HG03575 (cell line): ENCODE measurements around the gene POU2F2.
"Not testable (repeated sequence)": the region's sequence is repeated elsewhere in the genome, so short reads cannot be mapped to it uniquely, and the experiment has no call there.

Experiments used
- ATAC-seq: cut with Tn5 transposase; IDR thresholded peaks from one replicate; pipeline ENCODE4 v1.9.1; 2021; ENCODE audit not compliant: unreplicated experiment, insufficient number of reproducible peaks, low FRiP score; ENCODE audit errors: extremely low read depth

Gene POU2F2

DNA sequence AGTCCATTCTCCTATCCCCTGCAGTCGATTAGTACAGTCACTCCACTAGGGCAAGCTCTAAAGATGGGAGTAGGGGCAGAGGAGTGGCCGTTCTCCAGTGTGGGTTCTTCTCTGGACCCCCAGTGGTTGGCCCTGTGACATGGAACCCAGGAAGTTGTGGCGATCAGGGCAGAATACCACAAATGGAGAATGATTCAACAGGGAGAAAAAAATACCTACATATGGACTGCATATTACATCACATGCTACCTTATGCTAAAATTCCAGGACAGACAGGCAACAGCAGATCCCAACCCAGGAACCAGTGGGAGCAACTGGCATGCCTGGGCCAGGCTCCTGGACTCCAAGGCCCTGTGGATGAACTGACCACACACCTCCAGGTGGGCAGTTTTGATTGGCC lies 20.4 kb downstream of the POU2F2 start:
- ATAC-seq, result no peak

DNA sequence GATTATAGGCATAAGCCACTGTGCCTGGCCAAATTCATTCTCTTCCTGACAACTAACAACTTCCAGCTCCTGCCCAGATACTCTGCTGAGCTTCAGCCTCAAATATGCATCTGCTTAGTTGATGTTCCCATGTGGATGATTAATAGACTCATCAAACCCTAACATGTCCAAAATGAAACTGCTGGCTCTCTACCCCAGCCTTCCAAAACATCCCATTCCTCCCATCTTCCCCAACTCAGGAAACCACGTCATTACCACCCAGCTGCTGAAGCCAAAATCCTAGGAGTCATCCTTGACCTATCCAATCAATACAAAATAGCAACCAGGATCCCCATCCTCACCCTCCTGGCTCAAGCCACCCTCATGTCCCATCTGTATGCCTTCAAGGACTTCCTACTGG lies 20.9 kb downstream of the POU2F2 start:
- ATAC-seq, result no peak

DNA sequence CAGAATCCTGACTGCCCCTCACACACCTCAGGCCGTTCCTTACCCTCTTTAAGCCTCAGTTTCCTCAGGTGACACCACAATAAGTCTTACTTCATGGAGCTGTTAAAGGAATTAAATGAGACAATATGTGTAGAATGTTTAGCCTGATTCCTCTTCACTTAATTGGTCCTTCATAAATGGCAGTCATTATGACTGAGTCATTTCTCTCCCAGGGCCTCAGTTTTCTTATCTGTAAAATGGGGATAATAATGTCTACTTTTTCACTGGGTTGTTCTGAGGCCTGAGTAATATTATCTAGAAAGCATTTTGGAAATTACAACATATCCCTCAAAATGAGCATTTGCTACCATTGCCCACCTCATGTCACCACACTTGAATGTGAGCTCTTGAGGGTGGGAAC lies 21.6 kb downstream of the POU2F2 start:
- no peak for ATAC-seq

DNA sequence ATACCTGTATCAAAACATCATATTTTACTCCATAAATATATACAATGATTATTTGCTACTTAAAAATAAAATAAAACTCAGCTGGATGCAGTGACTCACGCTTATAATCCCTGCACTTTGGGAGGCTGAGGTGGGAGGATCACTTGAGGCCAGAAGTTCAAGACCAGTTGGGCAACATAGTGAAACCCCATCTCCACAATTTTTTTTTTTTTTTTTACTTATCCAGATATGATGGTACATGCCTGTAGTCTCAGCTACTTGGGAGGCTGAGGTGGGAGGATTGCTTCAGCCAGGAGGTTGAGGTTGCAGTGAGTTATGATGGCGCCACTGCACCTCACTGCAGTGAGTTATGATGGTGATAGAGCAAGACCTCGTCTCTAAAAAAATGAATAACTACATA lies 22.4 kb downstream of the POU2F2 start:
- ATAC-seq, result no peak

DNA sequence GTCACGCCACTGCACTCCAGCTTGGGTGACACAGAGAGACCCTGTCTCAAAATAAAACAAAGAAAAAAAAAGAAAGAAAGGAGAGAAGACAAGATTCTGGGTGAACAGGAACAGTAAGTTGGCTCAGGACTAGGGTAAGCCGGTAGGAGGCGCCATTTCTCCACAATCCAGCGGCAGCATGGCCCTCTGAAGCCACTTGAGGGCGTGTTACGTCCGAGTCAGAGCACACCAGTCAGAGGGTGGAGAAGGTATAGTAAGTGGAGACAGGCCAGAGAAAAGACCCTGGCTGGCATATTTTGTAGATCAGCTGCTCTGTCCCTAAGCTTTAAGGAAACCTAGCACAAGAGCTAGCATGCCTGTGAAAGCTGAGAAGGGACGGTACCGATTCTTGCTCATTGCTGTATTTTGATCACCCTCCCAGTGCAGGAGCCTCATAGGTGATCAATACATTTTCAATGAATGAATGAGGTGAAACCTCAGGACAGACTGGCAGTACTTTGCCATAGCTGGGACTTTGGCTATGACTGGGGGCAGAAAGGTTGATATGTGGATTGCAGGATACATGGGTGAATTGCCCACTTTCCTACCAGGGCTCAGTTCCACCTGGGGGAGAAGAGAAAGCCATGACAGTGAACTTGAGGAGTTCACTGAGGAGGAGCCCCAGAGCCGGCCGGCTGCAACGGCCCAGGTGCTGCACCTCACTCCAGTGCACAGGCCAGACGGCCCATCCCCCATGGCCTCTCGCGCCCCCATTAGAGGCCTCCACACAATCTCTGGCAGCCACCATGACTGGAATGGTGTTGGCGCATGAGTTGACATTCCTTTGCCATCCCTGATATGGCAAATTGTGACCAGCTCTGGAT lies 23.5 kb downstream of the POU2F2 start:
- no peak for ATAC-seq

DNA sequence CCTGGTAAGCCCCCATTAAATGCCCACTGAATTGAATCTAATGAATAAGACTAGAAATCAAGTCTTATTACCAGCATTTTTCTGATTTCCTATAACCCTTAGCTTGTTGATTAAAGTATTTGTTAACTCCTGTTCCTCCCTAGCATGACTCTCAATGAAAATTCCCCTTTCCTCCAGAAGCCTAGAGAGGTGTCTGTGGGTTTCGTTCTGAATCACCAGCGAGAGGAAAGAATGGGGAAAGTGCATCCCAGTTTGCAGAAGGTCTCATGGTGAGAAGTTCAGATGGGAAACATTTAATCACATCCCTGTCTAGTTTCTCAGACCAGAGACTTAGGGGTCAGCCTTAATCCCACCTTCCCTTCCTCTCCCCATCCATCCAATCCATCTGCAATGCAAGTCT lies 26.9 kb downstream of the POU2F2 start:
- ATAC-seq, result no peak

DNA sequence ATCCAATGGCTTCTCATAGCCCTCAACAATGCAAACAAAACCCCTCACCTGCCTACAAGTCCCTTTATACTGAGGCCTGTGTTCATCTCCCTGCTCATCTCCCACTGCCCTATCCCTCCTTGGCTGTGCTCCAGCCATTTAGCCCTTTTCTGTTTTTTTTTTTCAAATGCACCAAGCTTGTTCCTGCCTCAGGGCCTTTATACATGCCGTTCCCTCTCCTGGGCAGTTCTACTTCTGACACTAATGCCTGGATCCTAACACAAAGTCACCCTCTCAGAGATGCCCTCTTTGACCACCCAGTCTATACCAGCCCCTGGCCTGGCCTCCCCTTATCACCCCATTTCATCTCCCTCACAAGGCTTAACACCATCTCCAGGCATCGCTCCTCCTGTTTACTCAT lies 29.4 kb downstream of the POU2F2 start:
- no peak for ATAC-seq

DNA sequence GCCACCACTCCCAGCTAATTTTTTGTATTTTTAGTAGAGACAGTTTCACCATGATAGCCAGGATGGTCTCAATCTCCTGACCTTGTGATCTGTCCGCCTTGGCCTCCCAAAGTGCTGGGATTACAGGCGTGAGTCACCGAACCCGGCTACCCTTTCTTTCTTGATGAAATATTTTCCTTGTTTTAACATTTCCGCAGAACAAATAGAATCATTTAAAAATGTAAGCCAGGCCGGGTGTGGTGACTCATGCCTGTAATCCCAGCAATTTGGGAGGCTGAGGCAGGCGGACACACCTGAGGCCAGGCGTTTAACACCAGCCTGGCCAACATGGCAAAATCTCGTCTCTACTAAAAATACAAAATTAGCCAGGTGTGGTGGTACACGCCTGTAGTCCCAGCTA lies 32.0 kb downstream of the POU2F2 start:
- not testable (repeated sequence) for ATAC-seq

DNA sequence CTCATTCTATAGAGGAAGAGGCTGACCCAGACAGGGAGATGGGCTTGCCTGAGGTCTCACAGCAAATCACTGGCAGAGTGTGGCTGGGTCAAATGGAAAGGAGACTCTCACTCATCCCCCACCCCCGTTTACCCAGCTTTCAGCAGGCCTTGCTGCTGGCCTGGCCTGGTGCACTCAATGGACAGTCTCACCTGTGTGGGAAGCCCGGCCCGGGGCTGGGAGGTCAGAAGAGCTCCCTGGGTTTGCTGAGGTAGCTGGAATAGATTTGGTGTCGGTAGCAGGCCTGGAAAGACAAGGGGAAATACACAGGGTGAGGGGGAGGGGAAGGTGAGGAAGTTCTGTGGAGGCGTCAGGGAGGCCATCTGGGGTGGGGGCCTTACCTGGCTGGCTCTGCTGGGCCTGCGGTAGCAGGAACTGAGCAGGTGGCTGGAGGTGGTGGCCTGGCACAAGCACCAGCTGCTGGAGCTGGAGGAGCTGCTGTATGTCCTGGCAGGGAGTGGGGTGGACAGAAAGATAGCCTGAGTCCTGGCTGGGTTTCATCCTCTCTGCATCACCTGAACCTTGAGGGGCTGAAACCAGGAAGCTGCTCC lies 32.8 kb downstream of the POU2F2 start:
- no peak for ATAC-seq

DNA sequence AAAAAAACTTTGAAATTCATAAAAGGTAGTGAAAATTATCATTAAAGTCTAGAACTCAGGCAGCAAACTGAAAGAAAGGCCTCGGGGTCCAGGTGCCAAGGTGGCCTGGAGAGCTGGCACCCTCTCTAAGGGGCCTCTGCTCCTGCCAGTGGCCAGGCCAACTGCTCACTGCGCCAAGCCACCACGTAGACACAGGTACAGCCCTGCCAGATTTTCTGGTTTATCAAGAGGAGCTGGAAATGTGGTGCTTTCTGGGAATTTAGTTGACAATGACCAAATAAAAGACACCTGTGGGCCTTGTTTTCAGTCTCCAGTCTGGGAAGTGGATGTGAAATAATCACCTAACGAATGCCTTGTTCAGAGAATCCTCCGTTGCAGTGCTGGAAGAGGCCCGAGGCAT lies 33.5 kb downstream of the POU2F2 start:
- no peak for ATAC-seq

DNA sequence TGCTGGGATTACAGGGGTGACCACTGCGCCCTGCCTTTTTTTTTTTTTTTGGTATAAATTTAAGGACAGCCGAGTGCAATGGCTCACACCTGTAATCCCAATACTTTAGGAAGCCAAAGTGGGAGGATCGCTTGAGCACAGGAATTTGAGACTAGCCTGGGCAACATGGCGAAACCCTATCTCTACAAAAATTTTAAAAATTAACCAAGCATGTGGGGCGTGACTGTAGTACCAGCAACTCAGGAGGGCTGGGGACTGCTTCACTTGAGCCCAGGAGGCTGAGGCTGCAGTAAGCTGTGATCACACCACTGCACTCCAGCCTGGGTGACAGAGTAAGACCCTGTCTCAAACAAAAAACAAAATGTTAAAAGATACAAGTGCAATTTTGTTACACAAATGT lies 34.8 kb downstream of the POU2F2 start:
- ATAC-seq, result no peak

DNA sequence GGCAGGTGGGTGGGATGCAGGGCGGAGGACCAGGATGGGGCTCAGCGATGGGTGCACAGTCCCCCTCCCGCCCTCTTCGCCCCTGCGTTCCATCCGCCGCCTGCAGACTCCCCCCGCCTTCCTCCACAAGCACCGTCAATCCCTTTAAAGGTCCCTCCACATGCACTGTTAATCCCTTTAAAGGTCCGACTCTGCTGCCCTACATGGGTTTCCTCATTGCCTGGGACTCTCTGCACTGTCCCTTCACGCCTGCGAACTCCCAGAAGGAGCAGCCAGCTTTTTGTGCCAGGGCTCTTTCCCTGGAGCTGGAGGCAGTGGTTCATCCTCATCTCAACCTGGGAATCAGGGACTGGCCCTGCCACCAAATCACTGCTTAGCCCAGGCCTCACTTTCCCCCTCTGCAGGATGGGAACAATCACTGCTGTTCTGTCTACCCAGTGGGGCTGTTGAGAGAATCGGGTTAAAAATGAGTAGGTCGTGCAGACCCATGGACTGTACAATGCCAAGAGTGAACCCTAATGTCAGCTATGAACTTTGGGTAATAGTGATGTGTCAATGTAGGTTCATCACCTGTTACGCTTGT lies 35.9 kb downstream of the POU2F2 start:
- ATAC-seq, result no peak

DNA sequence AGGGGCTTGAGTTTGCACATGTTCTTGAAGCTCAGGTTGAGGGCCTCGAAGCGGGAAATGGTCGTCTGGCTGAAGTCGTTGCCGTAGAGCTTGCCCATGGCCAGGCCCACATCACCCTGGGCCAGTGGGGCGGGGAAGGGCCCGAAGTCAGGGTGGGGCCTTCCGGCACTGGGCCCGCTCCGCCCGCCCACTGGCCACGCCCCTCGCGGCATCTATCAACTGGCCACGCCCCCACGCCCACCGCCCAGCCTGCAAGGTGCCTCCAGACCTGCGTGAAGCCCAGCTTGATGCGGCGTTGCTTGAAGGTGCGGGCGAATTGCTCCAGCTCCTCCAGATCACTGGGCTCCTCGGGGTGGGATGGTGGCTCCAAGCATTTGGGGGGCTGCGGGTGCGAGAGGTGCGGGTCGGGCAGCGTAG lies 36.4 kb downstream of the POU2F2 start:
- no peak for ATAC-seq

DNA sequence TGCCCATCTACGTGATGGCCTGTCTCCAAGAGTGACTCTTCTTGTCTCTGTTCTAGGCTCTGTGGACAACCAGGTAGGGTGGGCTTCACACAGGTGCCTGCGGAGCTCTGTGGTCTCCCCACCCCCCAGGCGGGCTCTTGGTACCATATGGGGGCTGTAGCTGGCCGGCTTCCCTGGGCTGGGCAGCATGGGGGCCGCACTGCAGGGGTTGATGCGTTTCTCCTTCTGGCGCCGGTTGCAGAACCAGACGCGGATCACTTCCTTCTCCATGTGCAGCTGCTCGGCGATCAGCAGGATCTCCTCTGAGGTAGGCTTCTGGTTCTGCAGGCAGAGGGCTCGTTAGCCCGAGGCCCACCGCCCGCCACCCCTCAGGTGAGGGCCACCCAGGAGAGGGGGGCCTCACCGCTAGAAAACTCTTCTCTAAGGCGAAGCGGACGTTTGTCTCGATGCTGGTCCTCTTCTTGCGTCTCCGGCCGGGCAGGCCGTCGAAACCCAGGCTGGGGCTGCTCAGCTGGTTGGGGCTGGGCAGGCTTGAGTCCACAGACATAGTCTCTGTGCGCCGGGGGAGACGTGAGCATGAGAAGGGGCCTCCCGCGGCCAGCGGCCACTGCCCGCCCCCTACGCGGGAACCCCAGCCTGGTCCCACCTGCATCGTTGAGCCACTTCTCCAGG lies 37.0 kb downstream of the POU2F2 start:
- ATAC-seq, result no peak

DNA sequence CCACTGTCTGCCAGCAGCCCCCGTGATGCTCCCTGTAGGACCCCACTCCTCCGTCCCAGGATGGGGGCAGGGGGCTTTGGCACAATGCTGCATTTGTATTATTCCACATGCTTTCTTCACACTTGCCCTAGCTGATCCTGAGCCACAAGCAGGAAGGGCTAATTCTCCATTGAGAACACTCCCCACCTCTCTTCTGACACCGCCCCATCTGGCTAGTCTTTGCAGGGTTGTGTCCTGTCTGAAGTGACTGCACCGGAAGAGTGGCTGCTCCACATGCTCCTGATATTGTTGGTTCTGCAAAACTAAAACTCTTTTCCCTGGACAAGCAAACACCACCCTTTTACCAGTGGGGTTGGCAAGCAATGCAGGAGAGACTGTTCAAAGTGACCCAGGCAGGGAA lies 38.3 kb downstream of the POU2F2 start:
- ATAC-seq, result no peak

DNA sequence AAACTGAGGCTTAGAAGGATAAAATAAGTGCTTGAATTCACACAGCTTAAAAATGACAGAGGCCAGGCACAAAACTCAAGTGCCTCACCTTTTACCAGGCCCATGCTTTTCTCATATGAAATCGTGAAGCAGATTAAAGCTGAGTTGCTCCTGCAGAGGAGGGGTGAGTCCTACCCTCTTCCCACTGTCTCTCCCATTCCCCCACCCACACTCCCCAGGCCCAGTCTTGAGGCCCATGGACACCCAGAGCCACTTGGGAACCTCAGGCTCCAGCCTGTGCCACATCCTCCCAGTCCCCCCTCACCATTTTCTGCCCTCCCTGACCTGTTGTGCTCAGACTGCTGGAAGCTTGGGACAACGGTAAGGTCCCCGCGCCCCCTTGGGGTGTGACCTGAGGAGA lies 38.7 kb downstream of the POU2F2 start:
- no peak for ATAC-seq

DNA sequence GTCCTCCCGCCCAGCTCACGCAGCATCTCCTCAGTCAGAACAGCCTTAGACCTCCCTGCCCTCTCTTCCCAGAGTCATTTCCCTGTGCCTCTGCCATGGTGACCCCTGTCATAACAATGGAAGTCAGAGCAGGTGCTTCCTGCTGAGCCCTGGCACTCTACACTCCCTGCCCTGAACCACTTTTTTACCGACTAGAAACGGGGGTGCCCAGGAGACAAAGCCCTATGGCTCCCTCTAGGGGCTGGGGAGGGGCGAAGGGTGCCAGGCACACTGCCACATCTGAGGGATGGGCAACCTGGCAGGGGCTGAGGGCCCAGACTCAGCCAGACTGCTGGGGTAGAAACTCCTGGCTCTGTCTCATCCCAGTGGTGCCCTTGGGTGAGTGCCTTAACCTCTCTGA lies 39.9 kb downstream of the POU2F2 start:
- no peak for ATAC-seq

DNA sequence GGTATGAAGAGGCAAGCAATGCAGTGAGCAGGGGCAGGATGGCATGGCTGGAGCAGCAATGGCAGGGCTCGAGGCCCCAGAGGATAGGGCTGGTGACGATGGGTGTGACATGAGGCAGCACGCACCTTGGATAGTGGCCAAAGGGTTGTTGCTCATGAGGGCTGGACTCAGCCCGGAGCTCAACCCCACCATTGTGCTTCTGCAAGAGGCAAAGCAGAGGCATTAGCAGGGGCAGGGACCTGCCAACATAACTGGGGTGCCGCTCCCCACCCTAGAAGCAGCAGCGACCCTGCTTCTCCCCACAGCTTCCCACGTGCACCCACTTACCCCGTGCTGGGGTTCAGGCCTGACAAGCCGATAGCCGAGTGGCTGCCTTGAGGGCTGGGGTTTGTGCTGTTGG lies 40.5 kb downstream of the POU2F2 start:
- no peak for ATAC-seq

DNA sequence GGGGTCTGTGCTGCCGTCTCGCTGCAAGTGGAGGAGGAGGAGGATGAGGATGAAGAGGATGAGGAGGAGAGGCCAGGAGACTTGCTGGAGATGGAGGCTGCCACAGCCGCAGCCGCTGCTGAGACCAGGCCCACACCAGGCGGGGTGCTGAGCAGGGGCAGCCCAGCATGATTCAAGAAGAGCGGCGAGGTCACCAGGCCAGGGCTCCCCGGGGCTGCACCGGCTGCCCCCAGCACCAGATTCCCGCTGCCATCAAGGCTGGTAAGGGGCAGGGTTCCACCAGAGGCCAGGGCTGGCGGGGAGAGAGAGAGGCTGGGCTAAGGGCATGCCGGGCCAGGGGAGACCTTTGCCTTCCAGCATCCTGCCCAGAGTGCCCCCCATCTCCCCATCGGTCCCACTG lies 40.9 kb downstream of the POU2F2 start:
- no peak for ATAC-seq

DNA sequence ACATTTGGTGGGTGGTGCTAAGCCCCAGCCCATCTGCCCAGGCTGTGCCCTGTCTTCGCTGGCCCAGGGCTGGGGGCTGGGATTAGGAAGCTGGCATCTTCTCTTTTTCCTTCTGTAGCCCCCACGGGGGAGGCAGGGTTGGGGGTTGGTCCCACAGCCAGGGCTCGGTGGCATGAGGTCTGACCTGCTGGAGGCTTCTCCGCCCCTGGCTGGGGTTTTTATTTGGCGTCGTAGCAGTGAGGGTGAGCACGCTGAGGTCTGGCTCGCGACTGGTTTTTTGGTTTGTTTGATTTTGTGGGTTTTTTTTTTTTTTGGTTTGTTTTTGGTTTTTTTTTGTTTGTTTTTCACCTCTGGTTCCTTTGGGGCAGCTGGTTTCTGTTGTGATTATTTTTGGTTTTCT lies 41.6 kb downstream of the POU2F2 start:
- ATAC-seq, result no peak
